Embryonic facial prominence (tissue), 1 donor: ENCODE data around the gene CCDC158.
"Not testable (repeated sequence)": the region's sequence is repeated elsewhere in the genome, so short reads cannot be mapped to it uniquely, and the experiment has no call there.

Experiments used
- DNase-seq: peaks from one replicate; pipeline ENCODE4 v3.0.0-alpha.2; 2016; ENCODE audit errors: extremely low spot score

The CCDC158 gene

GRCh38 chr4:76311896-76312331 is 109.0 kb downstream of the CCDC158 start:
- DNase-seq = no peak

DNA sequence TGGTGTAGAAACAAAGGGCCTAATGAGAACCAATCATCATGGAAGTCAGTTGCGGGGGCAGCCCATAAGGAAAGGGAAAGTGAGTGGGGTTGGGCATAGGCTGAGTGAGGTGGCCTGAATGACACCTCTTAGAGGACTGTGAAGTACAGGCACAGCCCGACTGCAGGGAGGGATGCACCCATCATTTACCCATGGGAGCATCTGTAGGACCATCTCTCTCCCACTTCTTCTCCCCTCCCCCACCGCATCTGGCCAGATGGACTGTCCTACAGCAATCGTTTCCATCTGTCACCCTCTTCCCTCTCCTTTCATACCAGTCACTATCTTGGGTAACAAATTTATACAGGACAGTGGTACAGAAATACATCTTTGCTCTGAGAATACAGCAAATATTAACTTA is 110.3 kb downstream of the CCDC158 start:
- DNase-seq = no peak

GRCh38 chr4:76309939-76310550 is 110.9 kb downstream of the CCDC158 start:
- DNase-seq = no peak

- DNase-seq = no peak
These were observed 112.4 kb downstream of the CCDC158 start for GRCh38 chr4:76308548-76308947.

- DNase-seq = no peak
These were observed 113.3 kb downstream of the CCDC158 start for GRCh38 chr4:76307660-76308014.

DNA sequence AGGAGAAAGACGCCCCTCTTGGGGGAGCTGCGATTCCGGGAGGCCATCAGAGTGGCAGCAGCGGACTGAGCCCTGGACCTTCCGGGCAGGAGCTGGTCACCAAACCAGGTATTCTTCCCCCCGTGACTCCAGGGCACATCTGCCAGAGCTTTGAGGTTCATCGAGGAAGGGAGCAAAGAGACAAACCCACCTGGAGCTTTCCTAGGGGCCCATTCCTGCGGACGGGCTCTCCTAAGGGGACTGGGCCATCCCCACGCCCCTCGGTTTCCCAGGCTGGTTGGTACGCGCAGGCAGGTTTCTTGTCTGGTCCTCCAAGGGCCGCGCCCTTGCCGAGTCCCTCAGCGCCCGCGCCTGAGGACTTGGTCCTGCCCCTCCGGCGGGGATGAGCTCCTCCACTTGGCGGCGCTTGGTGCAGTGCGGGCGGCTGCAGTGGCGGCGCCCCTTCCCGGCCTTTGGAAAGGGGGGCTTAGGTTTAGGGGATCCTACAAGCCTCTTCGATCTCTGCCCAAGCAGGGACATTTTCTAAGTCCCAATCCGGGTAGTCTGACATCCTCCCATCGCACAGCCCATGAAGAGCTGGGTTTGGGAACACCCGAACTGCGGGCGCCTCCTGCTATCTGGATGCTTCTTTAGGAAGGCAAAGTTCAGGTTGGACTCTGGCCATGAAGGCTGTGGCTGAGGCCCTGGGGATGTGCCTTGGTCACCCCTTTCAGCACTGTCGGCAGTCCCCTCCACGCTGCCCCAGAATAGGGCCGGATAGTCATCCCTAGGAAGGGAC is 113.9 kb downstream of the CCDC158 start:
- DNase-seq = no peak

- DNase-seq = no peak
These were observed 114.7 kb downstream of the CCDC158 start, which contains the start of gene STBD1 for GRCh38 chr4:76305971-76306881. TSS of gene STBD1 (plus strand) at chr4:76306733. CDS start at chr4:76306770, 37 bp downstream.

DNA sequence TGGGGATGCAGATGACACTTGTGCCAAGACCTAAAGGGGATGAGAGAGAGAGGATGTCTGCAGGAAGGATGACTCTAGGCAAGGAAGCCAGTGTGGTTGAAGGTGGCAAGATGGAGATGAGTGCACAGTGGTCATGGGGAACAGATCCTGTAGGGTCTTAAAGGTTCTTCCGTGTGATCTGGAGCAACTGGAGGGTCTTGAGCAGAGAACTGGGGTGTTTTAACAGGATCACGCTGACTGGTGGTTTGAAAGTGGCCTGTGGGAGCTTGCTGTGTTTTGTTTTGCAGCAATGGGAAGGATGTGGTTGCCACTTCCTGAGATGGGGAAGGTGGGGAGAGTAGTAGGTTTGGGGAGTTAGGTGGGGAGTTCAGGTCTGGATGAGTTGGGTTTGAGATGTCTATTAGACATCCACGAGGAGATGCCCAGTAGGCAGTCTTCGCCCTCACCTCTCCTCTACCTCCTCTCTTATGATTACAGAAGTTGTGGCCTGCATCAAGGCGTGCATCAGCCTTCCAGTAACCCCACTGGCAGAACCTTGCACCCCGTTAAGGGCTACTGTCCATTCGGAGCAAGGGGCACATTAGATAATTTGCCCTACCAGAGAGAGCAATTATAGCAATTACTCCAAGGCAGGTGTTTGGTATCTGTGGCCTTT is 115.8 kb downstream of the CCDC158 start:
- DNase-seq = no peak

DNA sequence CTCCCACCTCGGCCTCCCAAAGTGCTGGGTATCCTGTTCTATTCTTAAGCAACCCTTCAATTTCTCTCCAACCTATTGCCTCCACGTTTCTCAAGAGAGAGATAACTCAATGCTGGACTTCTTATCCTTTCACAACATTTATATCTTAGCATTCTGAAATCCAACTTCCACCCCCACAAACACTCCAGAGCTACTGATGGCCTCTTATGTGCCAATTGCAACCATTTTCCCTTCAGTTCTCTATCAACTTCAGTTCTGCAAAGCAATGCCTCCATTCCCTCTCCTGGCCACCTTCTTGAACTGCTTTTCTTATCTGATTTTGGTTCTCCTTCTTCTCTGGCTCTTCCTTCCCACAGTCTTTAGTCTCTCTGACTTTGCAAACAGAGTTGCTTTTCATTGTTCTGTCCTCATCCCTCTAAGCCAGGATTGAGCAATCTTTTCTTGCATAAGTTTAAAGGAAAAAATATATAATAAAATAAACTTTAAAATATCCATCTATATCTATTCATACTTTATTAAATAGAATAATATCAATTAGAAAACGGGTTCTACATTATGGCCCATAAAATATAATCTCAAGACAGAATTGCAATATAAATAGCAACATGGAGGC is 118.0 kb downstream of the CCDC158 start:
- DNase-seq = no peak

DNA sequence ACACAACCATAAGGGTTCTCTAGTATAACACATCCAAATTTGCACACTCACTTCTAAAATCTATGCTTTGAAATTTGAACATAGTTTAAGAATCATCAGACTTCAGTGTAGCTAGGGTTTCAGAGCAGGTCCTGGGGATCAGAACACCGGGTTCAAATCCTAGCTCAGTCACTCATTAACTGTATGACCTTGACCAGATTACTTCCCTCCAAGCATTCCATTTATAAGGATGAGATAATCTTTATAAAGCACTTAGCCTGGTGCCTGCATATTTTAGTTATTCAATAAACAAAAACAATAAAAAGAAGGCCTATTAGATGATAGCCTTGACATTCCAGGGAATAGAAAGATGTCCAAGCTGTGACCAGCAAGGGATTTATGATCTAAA is 119.2 kb downstream of the CCDC158 start:
- no peak for DNase-seq

- DNase-seq = no peak
These were observed 119.7 kb downstream of the CCDC158 start for GRCh38 chr4:76301068-76301774.

DNA sequence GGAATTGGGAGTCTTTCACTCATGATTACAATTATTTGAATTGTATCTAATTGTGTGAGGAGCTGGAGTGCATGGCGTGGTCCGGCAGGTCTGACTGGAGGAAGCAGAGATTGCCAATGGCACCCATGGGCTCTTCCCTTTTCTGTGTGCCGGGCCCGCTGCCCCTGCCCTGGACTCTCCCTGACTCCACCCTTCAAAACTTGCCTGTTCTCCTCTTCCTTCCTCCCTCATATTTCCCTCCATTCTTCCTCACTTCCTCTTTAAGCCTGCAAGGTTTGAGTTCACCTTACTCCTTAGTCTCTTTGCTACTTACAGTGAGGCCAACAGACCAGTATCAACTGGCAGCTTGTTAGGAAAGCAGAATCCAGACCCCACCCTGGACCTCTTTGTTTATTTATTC is 120.9 kb downstream of the CCDC158 start:
- no peak for DNase-seq

- DNase-seq = no peak
These were observed 122.7 kb downstream of the CCDC158 start for GRCh38 chr4:76298227-76298626.

DNA sequence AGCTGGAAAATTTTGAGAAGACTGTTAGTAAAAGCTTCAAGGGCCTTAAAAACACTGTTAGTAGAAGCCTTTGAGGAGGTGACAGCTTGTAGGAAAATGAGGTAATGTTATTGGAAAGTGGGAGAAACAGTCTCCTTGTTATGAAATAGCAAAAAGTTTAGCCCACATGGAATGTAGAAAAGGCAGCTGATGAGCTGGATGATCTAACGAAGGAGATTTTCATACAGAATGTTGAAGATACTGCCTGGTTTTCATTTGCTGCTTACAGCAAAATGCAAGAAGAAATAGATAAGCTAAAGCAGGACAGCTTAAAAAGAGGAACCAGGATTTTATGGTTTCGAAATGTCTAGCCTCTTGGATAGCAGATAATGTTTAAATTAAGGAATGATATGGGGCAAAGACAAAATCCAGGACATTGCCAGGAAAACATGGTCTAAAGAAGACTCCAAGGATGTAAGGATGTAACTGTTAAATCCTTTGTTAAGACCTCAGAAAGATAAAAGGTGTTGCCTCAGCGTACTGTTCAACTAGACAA is 124.6 kb downstream of the CCDC158 start:
- DNase-seq = no peak

DNA sequence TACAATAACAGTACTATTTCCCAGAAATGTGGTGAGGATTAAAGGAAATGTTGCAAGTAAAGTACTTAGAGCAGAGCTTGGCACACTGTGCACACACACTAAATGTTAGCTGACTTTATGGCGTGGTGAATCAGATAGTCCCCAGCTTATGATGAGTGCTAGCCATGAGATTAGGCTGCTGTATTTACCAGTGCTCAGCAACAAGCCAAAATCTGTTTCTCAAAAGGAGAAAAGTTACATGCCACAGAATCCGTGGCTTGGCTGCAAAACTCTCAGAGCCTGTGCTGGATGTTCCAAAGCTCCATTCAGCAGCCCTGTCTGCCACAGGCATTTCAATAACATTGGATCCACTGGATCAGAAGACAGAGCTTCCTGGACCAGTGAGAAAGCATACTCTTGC is 127.2 kb downstream of the CCDC158 start:
- DNase-seq = no peak

GRCh38 chr4:76292730-76293129 is 128.2 kb downstream of the CCDC158 start:
- no peak for DNase-seq

DNA sequence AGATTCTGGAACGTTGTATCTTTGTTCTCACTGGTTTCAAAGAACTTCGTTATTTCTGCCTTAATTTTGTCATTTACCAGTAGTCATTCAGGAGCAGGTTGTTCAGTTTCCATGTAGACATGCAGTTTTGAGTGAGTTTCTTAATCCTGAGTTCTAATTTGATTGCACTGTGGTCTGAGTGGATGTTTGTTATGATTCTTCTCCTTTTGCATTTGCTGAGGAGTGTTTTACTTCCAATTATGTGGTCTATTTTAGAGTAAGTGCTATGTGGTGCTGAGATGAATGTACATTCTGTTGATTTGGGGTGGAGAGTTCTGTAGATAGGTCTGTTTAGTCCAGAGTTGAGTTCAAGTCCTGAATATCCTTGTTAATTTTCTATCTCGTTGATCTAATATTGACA is 133.1 kb downstream of the CCDC158 start:
- DNase-seq = not testable (repeated sequence)

GRCh38 chr4:76283900-76284299 is 137.0 kb downstream of the CCDC158 start:
- DNase-seq = no peak

DNA sequence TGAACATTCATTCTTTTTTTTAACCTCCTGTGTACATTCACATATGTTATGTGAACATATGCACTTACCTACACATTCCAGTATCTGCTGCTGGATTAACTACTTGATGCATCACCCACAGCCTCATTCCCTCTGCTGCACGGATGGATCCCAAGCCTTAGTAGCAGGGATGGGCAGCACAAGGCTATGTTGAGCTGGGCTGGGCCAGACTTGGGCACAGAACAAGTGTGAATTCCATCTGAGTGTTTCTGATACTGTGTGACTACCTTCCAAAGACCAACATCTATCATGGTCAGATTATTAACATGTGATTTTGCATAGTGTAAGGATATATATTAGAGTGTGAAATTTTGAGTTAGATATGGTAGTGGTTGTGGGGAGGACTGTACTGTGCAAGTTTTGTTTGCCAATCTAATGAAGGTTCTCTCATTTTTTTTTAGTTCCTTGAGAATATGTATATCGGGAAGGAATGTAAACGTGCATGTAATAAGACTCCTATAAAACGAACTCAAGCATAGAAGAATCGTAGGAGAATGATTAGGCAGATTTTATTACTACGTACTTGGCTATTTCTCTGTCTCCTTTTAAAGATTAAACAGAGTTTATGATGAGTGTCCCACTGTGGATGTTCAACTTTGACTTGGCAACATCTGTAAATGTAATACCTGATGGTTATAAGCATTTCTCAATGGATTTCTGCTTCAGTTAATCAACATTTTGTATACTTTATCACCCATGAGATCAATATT is 137.8 kb downstream of the CCDC158 start:
- DNase-seq = no peak

DNA sequence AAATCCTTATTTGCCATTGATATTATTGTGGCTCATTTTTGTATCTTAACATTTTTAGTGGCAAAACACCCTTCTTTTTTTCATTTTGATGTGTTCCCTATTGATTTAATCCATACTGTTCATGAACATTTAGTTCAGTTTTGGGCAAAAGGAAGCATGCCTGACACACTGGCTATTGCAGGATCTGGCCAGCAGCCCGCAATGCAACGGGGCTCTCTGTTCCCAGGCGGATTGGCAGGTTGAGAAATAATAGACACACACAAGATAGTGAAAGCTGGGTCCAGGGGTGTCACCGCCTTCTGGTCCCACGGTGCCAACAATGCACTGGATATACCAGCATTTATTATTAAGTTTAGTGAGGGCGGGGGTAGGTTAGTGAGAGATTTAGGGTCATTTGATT is 139.3 kb downstream of the CCDC158 start:
- DNase-seq = not testable (repeated sequence)
